Measurements from ENCODE around the gene RNFT2.

Gene RNFT2

DNA sequence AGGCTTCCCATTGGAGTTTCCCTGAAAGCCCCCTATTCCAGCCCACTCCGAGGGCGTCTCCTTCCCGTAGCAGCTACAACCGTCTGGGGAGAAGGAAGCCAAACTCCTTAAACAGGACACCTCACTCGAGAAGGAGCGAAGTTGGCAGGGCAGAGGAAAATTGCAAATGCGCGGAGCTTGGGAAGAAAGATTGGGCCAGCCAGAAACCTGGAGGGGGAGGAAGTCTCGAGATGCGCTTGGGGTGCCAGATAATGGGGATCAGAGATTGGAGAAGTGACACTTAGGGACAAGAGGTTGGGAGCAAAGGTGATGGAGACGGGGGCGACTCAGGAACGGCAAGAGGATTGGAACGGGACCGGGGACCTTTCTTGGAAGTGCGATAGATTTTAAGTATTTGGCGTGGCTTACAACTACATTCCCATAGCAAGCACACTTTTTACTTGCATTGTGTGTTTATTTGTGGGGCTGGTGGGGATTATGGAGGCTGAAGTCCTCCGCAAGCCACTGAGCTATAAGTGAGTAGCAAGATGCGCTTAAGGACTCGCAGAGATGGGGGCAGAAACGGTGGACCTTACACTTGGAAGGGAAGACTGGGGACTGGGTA is 142.2 kb downstream of the RNFT2 start:
- DNase-seq, result no peak

DNA sequence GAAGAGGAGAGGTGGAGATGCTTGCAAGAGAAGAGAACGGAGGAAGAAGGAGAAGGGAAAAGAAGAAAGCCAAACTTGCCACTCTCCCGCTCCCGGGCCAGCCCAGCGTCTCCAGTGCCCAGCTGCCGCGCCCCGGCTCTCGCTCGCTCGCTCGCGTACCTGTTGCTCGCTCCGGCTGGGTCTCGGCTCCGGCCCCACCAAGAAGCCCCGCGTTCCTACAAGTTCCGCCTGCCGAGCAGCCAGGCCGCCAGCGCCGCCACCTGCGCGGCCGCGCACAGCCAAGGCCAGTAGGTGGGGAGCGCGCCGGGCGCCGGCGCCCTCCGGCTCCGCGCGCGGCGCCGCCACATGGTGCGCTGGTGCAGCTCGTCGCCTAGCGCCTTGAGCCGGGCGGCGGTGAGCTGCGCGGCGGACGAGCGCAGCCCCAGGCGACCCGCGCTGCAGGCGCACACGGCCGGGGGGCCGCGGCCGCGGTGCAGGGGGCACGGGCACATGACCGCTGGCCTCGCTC is 142.8 kb downstream of the RNFT2 start:
- DNase-seq, result no peak

DNA sequence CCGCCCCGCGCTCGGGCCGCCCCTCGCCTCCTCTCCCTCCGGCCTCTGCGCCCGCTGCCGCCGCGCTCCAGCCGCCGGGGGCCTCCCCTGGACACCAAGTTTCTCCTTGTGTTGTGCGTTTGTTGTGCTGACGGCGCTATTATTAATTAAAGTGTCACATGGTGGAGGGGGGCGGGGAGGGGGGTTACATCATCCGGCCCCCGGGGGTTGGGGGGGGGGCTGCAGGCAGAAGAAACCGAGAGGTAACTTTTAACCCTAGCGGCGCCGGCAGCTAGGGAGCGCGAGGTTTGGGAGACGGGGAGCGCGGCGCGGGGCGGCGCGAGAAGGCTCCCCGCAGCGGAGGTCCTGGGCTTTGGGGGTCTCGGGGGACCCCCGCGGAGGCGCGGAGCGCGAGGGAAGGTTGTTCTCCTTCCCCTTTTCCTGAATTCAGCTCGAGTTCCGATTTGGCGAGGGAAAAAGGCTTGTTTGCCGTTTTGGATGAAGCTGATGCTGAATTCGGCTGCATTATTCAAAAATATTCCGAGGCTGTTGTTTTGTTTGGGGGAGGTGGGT is 143.3 kb downstream of the RNFT2 start, which contains the start of gene HRK:
Gene HRK, minus strand, starts transcription at position 117 of the 552 bp plus-strand sequence. CDS start 134 bp downstream, outside the sequence.
- no peak for DNase-seq

DNA sequence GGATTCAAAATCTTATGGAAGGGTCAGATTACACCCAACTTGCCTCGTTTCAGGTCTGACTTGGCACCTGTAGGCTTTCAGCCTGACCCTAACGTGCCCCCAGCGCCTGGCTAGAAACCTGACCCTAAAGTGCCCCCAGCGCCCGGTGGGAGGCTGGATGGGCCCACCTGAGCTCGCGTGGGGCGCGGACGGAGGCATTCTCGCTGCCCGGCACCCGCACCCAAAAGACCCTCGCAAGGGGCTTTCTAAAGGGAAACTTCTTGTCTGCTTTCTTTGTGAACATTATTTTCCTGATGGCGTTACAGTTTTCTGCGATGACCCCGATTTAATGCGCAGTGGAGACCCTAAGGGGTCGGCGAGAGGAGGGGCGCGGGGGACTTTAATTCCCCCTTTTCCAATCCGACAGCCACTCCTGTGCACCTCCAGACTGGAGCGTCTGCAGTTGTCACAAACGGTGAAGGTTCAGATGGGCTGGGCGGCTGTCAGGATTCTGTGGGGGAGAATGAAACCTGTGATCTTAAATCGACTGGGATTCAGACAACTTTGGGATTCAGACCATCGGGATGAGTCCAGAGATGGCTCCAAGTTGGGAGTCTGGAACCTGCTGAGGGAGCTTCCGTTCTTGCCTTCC is 143.9 kb downstream of the RNFT2 start:
- no peak for DNase-seq

DNA sequence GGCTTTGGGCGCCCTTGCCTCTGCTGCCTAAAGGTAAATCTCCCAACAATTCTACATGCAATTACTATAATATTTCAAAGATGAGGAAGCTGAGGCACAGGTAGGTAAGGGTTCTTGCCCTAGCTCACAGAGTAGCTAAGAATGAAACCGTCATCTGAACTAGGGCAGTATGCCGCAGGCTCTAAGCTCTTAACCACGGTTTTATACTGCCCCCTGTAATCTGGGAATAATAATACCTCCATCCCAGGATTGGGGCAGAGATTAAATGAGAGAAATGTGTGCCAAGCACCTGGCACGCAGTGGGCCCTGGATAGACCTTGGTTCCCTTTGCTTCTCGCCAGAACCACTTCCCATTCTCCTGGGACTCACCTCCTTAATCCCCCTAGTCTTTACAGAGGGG is 144.6 kb downstream of the RNFT2 start:
- no peak for DNase-seq

DNA sequence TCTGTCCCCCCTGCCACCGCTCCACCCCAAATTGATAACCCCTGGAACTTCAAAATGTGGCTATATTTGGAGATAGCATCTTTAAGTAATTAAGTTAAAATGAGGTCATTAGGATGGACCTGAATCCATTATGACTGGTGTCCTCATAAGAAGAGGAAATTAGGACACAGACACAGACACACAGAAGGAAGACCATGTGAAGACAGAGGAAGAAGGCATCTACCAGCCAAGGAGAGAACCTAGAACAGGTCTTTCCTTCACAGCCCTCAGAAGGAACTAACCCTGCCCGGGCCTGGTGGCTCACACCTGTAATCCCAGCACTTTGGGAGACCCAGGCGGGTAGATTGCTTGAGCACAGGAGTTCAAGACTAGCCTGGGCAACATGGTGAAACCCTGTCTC is 146.8 kb downstream of the RNFT2 start:
- no peak for DNase-seq

DNA sequence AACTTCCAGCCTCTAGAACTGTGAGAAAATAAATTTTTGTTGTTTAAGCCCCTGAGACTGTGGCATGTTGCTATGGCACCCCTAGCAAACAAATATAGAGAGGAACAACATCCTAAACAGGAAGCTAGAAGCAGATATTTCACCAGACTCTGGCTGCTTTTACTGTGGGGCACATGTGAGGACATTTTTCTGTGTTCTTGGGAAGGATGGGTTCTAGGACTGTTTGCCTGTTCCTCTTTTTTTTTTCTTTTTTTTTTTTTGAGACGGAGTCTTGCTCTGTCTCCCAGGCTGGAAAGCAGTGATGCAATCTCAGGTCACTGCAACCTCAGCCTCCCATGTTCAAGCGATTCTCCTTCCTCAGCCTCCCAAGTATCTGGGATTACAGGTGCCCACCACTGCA is 147.4 kb downstream of the RNFT2 start:
- no peak for DNase-seq

DNA sequence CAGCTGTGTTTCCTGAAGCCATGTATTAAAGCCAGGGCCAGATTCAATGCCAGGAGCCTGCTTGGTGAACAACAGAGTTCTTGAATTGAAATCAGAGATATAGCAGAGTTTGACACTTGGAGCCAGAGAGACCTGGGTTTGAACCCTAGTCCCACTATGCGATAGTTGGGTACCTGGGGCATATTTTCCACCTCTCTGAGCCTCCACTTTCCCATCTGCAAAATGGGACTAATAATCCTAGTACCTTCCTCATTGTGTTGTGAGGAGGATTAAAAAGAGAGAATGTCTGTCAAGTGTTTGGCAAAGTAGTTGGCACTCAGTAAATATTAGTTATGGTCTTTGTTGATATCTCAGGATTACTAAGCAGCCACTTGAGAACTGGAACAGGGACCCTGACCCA is 149.1 kb downstream of the RNFT2 start:
- no peak for DNase-seq

DNA sequence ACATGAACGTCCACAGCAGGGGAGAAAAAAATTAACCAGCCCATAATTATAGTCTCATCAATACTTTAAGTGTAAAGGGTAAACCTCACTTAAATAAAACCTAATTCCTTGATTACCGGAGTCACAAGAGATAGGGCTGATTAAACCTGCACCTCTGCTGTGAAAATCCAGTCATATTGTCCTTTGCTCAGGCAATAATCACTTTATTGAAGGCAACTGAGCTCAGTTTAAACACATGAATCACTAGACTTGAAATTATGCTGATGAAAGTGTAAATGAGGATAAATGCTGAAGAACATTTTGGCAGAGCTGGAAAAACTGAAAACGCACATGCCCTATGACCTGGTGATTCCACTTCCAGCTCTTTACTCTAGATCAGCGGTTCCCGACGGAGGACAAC is 149.8 kb downstream of the RNFT2 start:
- DNase-seq, result no peak

DNA sequence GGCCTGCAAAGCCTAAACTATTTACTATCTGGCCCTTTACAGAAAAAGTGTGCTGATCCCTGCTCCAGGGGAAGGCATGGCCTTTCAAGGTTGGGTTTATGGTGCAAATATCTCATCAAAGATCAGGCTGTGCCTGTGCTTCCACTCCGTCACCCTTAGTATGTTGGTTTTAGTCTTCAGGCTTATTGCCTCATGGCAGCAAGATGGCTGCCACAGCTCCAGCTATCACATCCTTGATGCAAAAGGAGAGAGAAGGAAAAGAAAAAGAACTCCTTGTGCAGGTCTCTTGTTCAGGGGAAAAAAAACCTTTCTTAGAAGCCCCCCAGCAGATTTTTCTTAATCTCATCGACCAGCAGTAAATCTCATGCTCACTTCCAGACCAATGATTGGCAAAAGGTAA is 152.2 kb downstream of the RNFT2 start:
- no peak for DNase-seq

DNA sequence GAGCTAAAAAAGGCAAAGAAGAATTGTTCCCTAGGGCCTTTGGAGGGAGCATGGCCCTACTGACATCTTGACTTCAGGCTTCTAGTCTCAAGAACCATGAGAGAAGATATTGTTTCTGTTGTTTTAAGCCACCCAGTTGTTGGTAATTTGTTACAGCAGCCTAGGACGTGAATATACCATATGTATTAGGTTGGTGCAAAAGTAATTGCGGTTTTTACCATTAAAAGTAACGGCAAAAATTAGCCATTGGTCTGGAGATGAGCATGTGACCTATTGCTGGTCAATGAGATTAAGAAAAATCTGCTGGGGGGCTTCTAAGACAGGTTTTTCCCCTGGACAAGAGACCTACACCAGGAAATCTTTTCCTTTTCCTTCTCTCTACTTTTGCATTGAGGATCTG is 152.9 kb downstream of the RNFT2 start:
- DNase-seq, result no peak

DNA sequence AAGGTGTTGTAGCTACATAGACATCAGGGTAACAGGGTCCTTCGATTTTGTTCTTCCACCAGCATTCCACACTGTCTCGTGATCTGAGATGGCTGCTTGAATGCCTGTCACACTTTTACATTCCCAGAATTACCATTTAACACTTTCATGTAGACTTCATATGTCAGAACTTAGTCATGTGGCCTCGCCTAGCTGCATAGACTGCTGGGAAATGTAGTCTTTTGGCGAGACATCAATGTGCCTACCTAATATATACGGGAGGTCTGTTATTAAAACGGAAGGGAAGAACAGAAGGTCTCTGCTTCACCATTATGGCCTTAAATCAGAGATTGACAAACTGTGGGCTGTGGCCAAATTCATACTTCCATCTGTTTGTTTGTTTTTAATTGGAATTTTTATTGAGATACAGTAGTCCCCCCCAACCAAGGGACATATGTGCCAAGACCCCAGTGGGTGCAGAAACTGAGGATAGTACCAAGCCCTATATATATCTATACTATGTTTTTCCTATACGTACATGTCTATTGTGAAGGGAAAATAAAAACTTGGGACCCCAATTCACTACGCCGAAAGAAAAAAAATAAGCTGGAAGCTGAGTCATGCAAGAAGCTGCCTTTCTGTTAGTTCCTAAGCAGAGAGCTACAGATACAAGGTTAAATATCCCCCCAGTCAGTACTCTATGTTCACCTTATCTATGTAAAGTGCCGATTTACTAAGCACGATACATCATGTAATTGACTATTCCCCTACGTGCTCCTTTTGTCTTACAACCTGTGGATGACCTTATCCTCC is 154.4 kb downstream of the RNFT2 start:
- DNase-seq, result no peak

DNA sequence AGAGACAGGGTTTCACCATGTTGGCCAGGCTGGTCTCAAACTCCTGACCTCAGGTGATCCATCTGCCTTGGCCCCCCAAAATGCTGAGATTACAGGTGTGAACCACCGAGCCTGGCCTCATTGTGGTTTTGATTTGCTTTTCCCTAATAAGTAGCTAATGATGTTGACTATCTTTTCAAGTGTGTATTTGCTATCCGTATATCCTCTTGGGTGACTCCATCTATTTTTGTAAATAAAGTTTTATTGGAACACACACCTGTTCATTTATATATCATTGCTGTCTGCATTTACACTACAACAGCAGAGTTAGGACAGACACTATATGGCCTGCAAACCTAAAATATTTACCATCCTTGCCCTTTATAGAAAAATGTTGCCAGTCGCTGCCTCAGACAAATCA is 156.8 kb downstream of the RNFT2 start:
- DNase-seq, result no peak

DNA sequence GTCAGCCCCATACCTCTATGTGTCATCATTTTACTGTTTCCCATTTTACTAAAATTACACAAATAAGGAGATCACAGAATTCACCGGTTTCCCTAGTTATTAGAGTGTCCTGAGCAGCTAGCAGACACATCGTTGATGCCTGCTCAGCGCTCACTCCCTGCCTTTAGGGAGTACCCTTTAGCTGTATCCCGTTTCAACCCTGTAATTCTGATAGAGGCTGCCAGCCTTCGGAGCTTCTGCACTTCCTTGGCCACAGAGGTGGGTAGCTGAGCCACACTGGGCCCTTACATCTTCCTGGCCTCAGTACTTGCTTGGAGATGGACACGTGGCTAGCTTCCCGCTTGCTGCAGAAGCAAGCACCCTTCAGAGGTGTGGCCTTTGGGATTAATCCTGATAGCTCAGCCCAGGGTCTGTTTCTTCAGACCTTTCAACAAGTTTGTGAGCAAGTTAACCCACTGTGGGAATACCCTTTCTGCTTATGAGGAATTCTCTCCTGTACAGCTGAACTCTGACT is 158.4 kb downstream of the RNFT2 start:
- DNase-seq, result no peak

DNA sequence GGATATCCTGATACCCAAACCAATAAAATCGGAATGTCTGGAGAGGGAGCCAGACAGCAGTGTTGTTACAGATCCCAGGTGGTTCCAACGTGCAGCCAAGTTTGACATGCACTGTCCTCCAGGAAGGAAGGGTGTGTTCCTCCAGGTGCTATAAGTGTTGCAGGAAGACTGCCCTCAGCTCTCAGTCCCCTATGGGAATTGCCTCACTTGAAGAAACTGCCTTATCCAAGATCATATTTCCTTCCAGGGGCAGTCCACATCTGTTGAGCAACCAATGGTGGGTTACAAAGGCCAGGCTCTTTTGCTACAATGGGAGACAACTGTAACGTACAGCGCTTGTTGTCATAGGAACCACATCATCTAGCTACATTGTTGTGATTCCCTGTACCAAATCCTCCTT is 159.4 kb downstream of the RNFT2 start:
- DNase-seq, result no peak

DNA sequence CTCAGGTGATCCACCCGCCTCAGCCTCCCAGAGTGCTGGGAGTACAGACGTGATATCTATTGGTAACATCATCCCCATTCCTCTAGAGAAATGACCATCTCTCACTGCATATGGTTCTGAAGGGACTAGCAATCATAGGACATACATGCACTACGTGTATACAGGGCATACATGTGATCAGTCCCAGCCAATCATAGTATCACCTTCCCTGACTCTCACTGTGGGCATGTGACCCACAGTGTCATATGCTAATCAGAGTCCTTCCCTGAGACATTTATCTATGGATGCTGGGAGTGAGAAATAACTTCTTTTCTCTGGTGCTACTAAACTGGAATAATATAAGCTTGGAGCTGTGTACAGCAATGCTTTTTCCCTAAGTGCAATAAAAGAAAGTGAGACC is 160.6 kb downstream of the RNFT2 start:
- DNase-seq, result no peak

DNA sequence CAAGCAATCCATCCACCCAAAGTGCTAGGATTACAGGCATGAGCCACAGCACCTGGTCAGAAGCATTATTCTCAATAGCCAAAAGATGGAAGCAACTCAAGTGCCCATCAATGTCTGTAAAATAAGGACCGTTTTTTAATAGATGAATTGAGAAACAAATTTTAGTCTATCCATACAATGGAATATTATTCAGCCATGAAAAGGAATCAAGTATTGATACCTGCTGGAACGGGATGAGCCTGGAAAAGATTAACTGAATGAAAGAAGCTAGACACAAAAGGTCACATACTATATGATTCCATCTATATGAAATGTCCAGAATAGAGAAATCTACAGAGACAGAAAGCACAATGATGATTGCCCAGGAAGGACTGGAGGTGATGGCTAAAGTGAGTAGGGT is 163.5 kb downstream of the RNFT2 start:
- DNase-seq, result no peak
